Testis (tissue), 5 donors: ENCODE data around the gene PARP8. TPM values are rescaled to one million over a fixed set of nuclear protein-coding genes. Genes with fewer than 3 reads are reported as not detected.
A peak's percentile ranks its signal among the peaks of the same experiment; 100 is the strongest.
"Not testable (repeated sequence)": the region's sequence is repeated elsewhere in the genome, so short reads cannot be mapped to it uniquely, and the experiment has no call there.

ENCODE experiments used
- DNase-seq: peaks from one replicate; pipeline ENCODE4 v3.0.0-alpha.2; 2019
- H3K27ac ChIP-seq, 2 donors: fragments of 200-600 bp; sonication (generic); one replicate each; pipeline ENCODE4 v1.5.1; 2019
- H3K27me3 ChIP-seq: fragments of 200-600 bp; sonication (generic); one replicate; pipeline ENCODE4 v1.5.1; 2019
- H3K36me3 ChIP-seq: fragments of 200-600 bp; sonication (generic); one replicate; pipeline ENCODE4 v1.5.1; 2017; ENCODE audit warnings: low read depth; ENCODE audit errors: missing control alignments
- H3K4me1 ChIP-seq: fragments of 200-600 bp; sonication (generic); one replicate; pipeline ENCODE4 v1.5.1; 2019
- H3K4me3 ChIP-seq, 2 donors: fragments of 200-600 bp; sonication (generic); one replicate each; pipeline ENCODE4 v1.5.1; 2017 to 2019
- H3K9me3 ChIP-seq: fragments of 200-600 bp; sonication (generic); one replicate; pipeline ENCODE4 v1.5.1; 2017
- POLR2A ChIP-seq: fragments of 450-650 bp; IDR thresholded peaks from one replicate; pipeline ENCODE4 v1.6.1; 2017; ENCODE audit warnings: antibody characterized with exemption, mild to moderate bottlenecking, moderate library complexity
- WGBS, 2 donors: methylation state at CpG; one replicate each; pipeline ENCODE4 v1.1.5; 2018; 5-methylcytosine and 5-hydroxymethylcytosine counted together
- intact Hi-C: fragments of 100-400 bp; cut with DNase I; formaldehyde crosslinking; loops from one replicate; pipeline ENCODE4 v1.15.1; 2023; ENCODE audit warnings: low total_unique reads
- long read RNA-seq, 2 donors: transcript quantifications; one replicate each; lab custom pipeline, GENCODE V29; 2026
- polyA plus RNA-seq: library from polyadenylated mRNA; stranded (reverse); fragments of 350-450 nt; fragmentation: Illumina TruSeq; extraction: RNeasy Lipid Tissue Mini Kit (QIAGEN cat#74804); gene quantifications from one replicate; pipeline ENCODE4 v1.2.3, GENCODE V29; 2014; ENCODE audit warnings: low read depth, low replicate concordance; ENCODE audit not compliant: insufficient read depth
- total RNA-seq, 2 donors: library from RNA; depleted of rRNA; stranded (reverse); fragments of >200 nt; gene quantifications; one replicate each; pipeline ENCODE4 v1.2.3, GENCODE V29; 2016
- TF ChIP-seq, protein P1 (sequence below), 3 experiments: fragments of 450-650 bp in 2 of 3; fragments of 200-600 bp in 1 of 3; sonication (generic) in 1 of 3; IDR thresholded peaks; one replicate each; pipeline ENCODE4 v1.5.1; 2016 to 2019; ENCODE audit warnings: antibody characterized with exemption in 3 of 3, mild to moderate bottlenecking in 2 of 3, moderate library complexity in 1 of 3

Gene PARP8, protein sequence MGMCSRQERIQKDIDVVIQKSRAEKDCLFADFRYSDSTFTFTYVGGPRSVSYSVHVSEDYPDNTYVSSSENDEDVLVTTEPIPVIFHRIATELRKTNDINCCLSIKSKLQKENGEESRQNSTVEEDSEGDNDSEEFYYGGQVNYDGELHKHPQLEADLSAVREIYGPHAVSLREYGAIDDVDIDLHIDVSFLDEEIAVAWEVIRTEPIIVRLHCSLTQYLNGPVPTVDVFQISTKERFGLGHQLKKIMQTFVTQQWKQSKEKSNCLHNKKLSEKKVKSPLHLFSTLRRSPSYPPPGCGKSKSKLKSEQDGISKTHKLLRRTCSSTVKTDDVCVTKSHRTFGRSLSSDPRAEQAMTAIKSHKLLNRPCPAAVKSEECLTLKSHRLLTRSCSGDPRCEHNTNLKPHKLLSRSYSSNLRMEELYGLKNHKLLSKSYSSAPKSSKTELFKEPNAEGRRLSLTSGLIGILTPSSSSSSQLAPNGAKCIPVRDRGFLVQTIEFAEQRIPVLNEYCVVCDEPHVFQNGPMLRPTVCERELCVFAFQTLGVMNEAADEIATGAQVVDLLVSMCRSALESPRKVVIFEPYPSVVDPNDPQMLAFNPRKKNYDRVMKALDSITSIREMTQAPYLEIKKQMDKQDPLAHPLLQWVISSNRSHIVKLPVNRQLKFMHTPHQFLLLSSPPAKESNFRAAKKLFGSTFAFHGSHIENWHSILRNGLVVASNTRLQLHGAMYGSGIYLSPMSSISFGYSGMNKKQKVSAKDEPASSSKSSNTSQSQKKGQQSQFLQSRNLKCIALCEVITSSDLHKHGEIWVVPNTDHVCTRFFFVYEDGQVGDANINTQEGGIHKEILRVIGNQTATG
- 10 to 100 TPM; 14.4 to 18.0 TPM for total RNA-seq
- polyA plus RNA-seq = 24.3 TPM
- long read RNA-seq, donor 1, full-length matches to known transcripts = 3 of 3 reads
- long read RNA-seq, donor 1, partial matches to known transcripts = 0 of 3 reads
- long read RNA-seq, donor 1, other reads (novel, unspliced or antisense) = 0 of 3 reads
- long read RNA-seq, donor 2 = 0 reads

DNA sequence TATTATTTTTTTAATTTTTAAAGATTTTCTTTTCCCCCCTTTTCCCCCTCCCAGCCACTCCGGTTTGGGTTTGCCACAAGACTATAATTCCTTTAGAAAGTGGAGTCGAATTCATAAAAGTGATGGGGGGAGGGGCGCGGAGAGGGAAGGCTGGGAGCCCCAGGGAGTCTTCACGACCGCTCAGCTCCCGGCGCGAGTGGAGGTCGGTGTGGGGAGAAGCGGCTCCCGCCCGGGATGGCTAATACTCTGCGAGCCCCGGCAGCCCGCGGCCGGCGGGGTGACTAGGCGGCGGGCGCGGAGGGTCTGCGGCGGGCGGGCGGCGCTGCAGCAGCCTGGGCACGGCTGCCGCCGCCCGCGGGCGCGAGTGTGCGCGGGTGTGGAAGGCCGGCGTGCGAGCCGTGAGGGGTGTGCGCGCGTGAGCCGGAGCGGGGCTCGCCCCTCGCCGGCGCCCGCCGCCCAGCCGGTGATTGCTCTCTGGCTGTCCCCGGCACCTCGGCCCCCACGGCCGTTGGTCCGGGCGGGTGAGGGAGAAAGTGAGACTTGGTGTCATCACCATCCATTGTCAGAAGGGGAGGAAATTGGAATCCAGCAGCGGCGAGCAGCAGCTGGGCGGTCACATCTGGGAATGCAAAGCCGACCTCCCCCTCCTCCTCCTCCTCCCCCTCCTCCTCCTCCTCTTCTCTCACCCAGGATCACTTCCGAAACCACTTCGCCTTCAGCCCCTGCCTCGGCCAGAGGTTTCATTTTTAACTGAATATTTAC is at the start of gene PARP8:
Gene PARP8, plus strand, starts transcription at position 377 of the 762 bp plus-strand sequence. CDS start 459 bp downstream, outside the sequence.
- Histone ChIP-seq H3K27me3 (no peaks in the 10 kb centered on the region), H3K4me1 (no peaks in the 10 kb centered on the region), H3K36me3 (no peaks in the 10 kb centered on the region), H3K9me3 (no peaks in the 10 kb centered on the region), H3K4me3 (peak within 1 kb of the TSS; percentile 78 to 87), H3K27ac (peak within 1 kb of the TSS; percentile 81 to 87)
- TF ChIP-seq, protein P1, sequence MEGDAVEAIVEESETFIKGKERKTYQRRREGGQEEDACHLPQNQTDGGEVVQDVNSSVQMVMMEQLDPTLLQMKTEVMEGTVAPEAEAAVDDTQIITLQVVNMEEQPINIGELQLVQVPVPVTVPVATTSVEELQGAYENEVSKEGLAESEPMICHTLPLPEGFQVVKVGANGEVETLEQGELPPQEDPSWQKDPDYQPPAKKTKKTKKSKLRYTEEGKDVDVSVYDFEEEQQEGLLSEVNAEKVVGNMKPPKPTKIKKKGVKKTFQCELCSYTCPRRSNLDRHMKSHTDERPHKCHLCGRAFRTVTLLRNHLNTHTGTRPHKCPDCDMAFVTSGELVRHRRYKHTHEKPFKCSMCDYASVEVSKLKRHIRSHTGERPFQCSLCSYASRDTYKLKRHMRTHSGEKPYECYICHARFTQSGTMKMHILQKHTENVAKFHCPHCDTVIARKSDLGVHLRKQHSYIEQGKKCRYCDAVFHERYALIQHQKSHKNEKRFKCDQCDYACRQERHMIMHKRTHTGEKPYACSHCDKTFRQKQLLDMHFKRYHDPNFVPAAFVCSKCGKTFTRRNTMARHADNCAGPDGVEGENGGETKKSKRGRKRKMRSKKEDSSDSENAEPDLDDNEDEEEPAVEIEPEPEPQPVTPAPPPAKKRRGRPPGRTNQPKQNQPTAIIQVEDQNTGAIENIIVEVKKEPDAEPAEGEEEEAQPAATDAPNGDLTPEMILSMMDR (IDR thresholded peaks at IDR 0.05) = no peak
- TF ChIP-seq POLR2A = no peak
- WGBS, 2 donors = 1% methylated on average over 39 to 64 of the region's 66 CpGs
- peak; percentile 69 for DNase-seq
- intact Hi-C loops = no loop called here

DNA sequence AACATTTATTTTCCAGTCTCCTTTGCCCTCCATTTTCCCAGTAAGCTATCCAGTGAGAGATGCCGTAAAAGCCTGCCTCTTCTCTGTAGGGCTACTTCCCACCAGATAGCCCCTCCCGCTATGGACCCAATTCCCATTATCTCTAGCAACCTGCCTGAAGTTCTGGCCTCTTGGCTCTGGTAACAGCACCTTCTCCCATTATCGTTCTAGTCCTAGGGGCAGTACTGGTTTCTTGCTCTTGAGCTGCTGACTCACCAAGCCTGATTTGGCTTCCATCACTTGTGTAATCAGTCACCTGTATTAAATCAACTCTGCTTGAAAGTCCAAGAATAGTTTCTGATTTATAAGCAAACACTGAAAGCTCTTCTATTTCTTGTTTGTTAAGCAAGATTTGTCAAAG is 42.8 kb upstream of the PARP8 start:
- intact Hi-C loops = no loop called here
- Histone ChIP-seq H3K4me1 (no peaks in the 10 kb centered on the region), H3K9me3 (no peaks in the 10 kb centered on the region), H3K4me3 (no peak overlapping the region), H3K27ac (no peak overlapping the region), H3K27me3 (no peaks in the 10 kb centered on the region), H3K36me3 (no peaks in the 10 kb centered on the region)
- DNase-seq = no peak
- TF ChIP-seq POLR2A = no peak
- TF ChIP-seq, protein P1 (IDR thresholded peaks at IDR 0.05) = no peak
- 67 to 73% methylated on average over 3 of the region's 3 CpGs for WGBS, 2 donors

GRCh38 chr5:50634866-50635265 is 31.6 kb upstream of the PARP8 start:
- DNase-seq = peak; percentile 36
- H3K36me3 ChIP-seq, H3K4me3 ChIP-seq, H3K27me3 ChIP-seq, H3K27ac ChIP-seq, intact Hi-C loops, H3K4me1 ChIP-seq, H3K9me3 ChIP-seq: not testable (repeated sequence)
- 60 to 67% methylated on average over 2 of the region's 2 CpGs for WGBS, 2 donors

DNA sequence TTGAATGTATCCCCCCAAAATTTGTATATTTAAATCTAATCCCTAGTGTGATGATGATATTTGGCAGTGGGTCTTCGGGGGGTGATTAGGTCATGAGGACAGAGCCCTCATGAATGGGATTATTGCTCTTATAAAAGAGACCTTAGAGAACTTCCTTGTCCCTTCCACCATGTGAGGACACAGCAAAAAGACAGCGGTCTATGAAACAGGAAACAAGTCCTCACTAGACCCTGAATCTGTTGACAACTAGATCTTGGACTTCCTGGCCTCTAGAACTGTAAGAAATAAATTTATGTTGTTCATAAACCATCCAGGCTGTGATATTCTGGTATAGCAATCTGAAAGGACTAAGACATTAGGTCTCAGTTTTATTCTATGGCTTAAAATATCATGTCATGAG is 28.9 kb upstream of the PARP8 start:
- intact Hi-C loops, H3K27me3 ChIP-seq, H3K36me3 ChIP-seq, DNase-seq, H3K4me3 ChIP-seq, H3K4me1 ChIP-seq, H3K27ac ChIP-seq, H3K9me3 ChIP-seq: not testable (repeated sequence)
- WGBS, 2 donors = 83 to 84% methylated on average over 2 of the region's 2 CpGs

DNA sequence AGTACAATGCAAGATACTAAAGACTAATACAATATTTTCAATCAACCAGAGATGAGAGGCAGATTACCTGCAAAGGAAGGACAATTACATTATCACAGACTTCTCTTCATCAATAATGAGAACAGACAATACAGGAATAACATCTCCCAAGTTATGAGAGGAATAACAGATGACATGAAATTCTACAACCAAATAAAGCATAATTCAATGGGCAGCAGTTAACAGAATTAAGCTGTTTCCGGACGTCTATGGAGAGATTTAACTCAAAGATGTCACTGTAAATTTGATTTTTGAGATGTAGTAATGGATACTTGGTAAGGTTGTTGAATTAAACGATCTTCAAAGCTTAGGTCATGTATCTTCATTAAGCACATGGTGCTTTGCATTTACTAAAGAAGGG is 19.8 kb upstream of the PARP8 start:
- 71% methylated on average over 3 of the region's 3 CpGs for WGBS, 2 donors
- intact Hi-C loops = no loop called here

More for the DNA sequence above, 19.8 kb upstream of the PARP8 start:
- DNase-seq = no peak
- Histone ChIP-seq H3K36me3 (no peaks in the 10 kb centered on the region), H3K27ac (no peak overlapping the region), H3K9me3 (no peaks in the 10 kb centered on the region), H3K27me3 (no peaks in the 10 kb centered on the region), H3K4me1 (no peaks in the 10 kb centered on the region), H3K4me3 (no peak overlapping the region)
- no peak for TF ChIP-seq POLR2A
- TF ChIP-seq, protein P1 (IDR thresholded peaks at IDR 0.05) = no peak
